Esophagus muscularis mucosa (tissue), 4 donors: ENCODE data around the gene TAS1R1.

Source experiments
- CTCF ChIP-seq, 3 experiments: fragments of 200-600 bp in 2 of 3; fragments of 450-650 bp in 1 of 3; sonication (generic) in 2 of 3; IDR thresholded peaks; one replicate each; pipeline ENCODE4 v1.5.1; 2017 to 2019; ENCODE audit warnings: antibody characterized with exemption in 3 of 3, mild to moderate bottlenecking in 2 of 3, moderate library complexity in 1 of 3
- EP300 ChIP-seq: sonication (generic); formaldehyde crosslinking; IDR thresholded peaks from one replicate; pipeline ENCODE4 v1.6.1; 2017; ENCODE audit warnings: antibody characterized with exemption
- POLR2A ChIP-seq: fragments of 450-650 bp; IDR thresholded peaks from one replicate; pipeline ENCODE4 v1.6.1; 2017; ENCODE audit warnings: antibody characterized with exemption, moderate library complexity, mild to moderate bottlenecking, low read depth
- POLR2AphosphoS5 ChIP-seq, 2 donors: sonication (generic); formaldehyde crosslinking; IDR thresholded peaks; one replicate each; pipeline ENCODE4 v1.6.1; 2017; ENCODE audit warnings: antibody characterized with exemption in 2 of 2

DNA sequence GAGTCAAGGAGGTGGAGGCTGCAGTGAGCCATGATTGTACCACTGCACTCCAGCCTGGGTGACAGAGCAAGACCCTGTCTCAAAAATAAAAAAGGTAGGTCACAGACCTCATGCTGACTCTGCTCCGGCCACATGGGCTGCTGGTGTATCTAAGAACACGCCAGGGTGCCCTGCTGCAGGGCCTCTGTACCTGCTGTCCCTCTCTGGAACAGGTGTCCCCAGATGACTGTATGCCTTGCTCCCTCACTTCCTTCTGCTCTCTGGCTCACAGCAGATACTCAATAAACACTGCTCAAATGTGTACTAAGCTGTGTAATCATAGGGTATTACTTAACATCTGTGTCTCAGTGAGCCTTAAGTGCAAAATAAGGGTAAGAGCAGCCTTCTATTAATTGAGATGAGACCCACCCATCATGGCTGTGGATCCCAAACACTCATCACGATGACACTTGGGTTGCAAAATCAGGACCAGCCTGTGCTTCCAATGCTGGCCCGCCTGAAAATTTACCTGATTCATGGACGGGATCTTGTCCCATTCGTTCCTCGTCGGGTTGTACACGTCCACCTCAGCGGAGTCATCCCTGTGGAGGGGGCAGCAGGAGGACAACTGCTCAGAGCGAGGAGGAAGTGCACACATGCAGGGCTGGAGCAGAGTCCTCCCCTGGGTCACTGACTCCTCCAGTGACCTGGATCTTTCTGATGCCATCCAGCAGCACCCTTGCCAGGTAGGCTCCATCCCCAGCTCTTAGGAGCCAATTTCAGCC is 40.1 kb downstream of the TAS1R1 start:
- TF ChIP-seq CTCF (IDR thresholded peaks at IDR 0.05) = no peak
- no peak for TF ChIP-seq EP300
- TF ChIP-seq POLR2A = no peak
- TF ChIP-seq POLR2AphosphoS5 (IDR thresholded peaks at IDR 0.05) = no peak
